ENCODE results near the gene SERPINA4.

Gene SERPINA4

GRCh38 chr14:94617988-94618822 is 57.0 kb downstream of the SERPINA4 start:
- no peak for DNase-seq

DNA sequence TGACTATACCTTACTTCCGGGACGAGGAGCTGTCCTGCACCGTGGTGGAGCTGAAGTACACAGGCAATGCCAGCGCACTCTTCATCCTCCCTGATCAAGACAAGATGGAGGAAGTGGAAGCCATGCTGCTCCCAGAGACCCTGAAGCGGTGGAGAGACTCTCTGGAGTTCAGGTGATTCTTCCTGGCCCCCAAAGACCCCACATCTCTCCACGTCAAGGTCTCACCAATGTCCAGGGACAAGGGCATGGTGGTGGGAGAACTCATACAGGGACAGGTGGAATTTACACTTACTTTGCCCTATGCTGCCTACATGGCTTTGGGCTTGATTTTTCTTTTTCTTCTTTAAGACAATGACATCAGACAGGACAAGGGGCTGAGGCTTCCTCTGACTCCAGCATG is 58.1 kb downstream of the SERPINA4 start:
- no peak for DNase-seq
